Osteocyte (in vitro differentiated cells): Measurements from ENCODE around the gene CCDC188. TPM values are rescaled to one million over a fixed set of nuclear protein-coding genes. Genes with fewer than 3 reads are reported as not detected.

ENCODE experiments used
- DNase-seq: peaks from one replicate; pipeline ENCODE4 v3.0.0; 2021; ENCODE audit warnings: mixed read lengths; ENCODE audit not compliant: unreplicated experiment; ENCODE audit errors: extremely low spot score
- H3K27ac Mint-ChIP-seq: one replicate; pipeline ENCODE4 v1.8.0; 2021; ENCODE audit warnings: mild to moderate bottlenecking, mixed read lengths; ENCODE audit not compliant: unreplicated experiment
- H3K27me3 Mint-ChIP-seq: one replicate; pipeline ENCODE4 v1.8.0; 2021; ENCODE audit warnings: mixed read lengths; ENCODE audit not compliant: unreplicated experiment
- H3K36me3 Mint-ChIP-seq: one replicate; pipeline ENCODE4 v1.8.0; 2021; ENCODE audit warnings: mixed read lengths; ENCODE audit not compliant: unreplicated experiment
- H3K4me1 Mint-ChIP-seq: one replicate; pipeline ENCODE4 v1.8.0; 2021; ENCODE audit warnings: mixed read lengths; ENCODE audit not compliant: unreplicated experiment
- H3K4me3 Mint-ChIP-seq: one replicate; pipeline ENCODE4 v1.8.0; 2021; ENCODE audit warnings: mild to moderate bottlenecking, moderate library complexity, mixed read lengths; ENCODE audit not compliant: unreplicated experiment
- H3K9me3 Mint-ChIP-seq: one replicate; pipeline ENCODE4 v1.8.0; 2021; ENCODE audit warnings: mixed read lengths; ENCODE audit not compliant: unreplicated experiment
- long read RNA-seq: library from polyadenylated mRNA; unstranded; transcript quantifications from one replicate; pipeline ENCODE4 v2.0.0, GENCODE V29; 2021
- total RNA-seq: library from RNA; stranded (reverse); gene quantifications from 2 replicates; pipeline ENCODE4 v1.2.1, GENCODE V29; 2021
- TF ChIP-seq, protein P1 (sequence below): fragments of 200-600 bp; sonication (generic); IDR thresholded peaks from 2 replicates; pipeline ENCODE4 v1.5.0; 2021; ENCODE audit warnings: antibody characterized with exemption, mild to moderate bottlenecking, moderate library complexity

The CCDC188 gene
- total RNA-seq: 0.56 and 1.6 TPM in 2 replicates
- long read RNA-seq: 0 reads

DNA sequence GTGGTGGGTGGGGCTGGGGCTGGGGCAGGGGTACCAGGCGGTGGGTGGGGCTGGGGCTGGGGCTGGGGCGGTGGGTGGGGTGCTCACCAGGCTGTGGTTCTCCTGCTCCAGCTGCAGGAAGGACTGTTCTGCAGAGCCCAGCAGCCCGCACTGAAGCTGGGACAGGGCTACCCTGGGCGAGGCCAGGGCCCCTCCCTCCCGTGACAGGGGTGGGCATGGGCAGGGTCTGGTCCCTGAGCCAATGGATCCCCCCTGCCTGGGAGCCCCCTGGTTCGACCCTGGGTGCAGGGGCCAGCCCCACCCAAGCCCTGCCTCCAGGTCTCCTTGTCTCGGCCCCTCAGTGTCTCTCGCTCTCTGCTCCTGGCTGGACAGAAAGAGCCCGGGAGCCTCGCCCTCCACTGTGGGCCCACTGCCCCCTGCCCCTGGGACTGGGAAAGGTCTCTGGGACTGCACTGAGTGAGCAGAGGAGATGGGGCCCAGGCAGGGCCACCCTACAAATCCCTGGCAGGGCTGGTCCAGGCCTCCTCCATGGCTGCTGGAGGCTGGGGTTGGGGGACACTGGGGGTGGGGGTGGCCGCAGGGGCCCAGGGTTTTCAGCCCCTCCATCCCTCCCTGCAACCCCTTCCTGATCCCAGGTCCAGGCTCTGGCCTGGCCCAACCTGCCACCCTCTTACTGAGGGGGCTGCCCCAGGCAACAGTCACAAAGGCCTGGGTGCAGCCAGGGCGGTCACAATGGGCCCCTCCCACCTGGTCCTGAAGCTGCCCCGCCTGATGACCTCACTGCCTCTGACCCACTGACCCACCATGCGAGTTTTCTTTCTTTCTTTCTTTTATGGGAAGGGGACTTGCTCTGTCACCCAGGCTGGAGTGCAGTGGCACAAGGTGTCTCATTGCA is at the start of gene CCDC188:
Gene CCDC188 (minus strand): TSS at position 675 of the 895 bp plus-strand sequence. CDS start 69 bp downstream, at position 606.
- TF ChIP-seq, protein P1, sequence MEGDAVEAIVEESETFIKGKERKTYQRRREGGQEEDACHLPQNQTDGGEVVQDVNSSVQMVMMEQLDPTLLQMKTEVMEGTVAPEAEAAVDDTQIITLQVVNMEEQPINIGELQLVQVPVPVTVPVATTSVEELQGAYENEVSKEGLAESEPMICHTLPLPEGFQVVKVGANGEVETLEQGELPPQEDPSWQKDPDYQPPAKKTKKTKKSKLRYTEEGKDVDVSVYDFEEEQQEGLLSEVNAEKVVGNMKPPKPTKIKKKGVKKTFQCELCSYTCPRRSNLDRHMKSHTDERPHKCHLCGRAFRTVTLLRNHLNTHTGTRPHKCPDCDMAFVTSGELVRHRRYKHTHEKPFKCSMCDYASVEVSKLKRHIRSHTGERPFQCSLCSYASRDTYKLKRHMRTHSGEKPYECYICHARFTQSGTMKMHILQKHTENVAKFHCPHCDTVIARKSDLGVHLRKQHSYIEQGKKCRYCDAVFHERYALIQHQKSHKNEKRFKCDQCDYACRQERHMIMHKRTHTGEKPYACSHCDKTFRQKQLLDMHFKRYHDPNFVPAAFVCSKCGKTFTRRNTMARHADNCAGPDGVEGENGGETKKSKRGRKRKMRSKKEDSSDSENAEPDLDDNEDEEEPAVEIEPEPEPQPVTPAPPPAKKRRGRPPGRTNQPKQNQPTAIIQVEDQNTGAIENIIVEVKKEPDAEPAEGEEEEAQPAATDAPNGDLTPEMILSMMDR: no peak
- Mint-ChIP-seq H3K9me3 (no peaks in the 10 kb centered on the region), H3K4me3 (no peak within 1 kb of the TSS), H3K36me3 (no peaks in the 10 kb centered on the region), H3K27ac (peak within 1 kb of the TSS; percentile 14), H3K4me1 (peaks cover 9% of the 10 kb centered on the region), H3K27me3 (no peaks in the 10 kb centered on the region)
- DNase-seq: no peak

DNA sequence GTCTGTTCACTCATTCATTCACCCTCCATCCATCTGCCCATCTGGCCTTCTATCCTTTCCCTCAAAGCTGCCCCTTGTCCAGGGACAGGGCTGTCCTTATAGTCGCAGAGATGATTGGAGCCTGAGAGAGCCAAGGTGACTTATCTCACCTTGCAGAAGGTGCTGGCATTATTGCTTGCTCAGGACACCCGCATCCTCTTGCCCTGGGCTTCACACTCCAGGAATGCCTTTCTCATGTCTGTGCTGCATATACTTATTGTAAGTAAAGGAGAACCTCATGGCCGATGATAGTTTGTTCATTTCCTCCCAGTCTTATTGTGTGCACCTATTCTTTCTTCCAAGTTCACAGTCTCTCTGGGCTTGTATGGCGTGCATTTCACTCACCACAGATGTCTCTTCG is 49.1 kb upstream of the CCDC188 start:
- no peaks in the 10 kb centered on the region for H3K9me3 Mint-ChIP-seq
- TF ChIP-seq, protein P1: no peak

DNA sequence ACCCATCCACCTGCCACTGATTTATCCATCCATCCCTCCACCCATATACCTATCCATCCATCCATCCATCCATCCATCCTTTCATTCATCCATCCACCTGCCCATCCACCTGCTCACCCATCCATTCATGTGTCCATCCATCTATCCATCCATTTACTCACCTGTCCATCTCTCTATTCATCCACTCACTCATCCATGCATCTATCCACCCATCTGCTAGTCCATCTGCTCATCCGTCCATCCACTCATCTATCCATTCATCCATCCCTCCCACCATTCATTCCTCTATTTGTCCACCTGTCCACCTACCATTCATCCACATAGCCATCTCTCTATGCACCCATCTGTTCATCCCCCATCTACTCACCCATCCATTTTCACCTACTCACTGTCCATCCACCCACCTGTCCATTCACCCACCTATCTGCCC is 48.6 kb upstream of the CCDC188 start:
- peaks cover 15% of the 10 kb centered on the region for H3K4me1 Mint-ChIP-seq
- H3K4me3 Mint-ChIP-seq: no peak overlapping the region
- no peaks in the 10 kb centered on the region for H3K36me3 Mint-ChIP-seq
- TF ChIP-seq, protein P1: no peak
- no peak for DNase-seq
- H3K9me3 Mint-ChIP-seq: no peaks in the 10 kb centered on the region
- no peak overlapping the region for H3K27ac Mint-ChIP-seq
- peaks cover 4% of the 10 kb centered on the region for H3K27me3 Mint-ChIP-seq

More for the DNA sequence above, 49.1 kb upstream of the CCDC188 start:
- Mint-ChIP-seq H3K27ac (no peak overlapping the region), H3K4me1 (peaks cover 15% of the 10 kb centered on the region), H3K4me3 (no peak overlapping the region), H3K36me3 (no peaks in the 10 kb centered on the region), H3K27me3 (peaks cover 4% of the 10 kb centered on the region)
- no peak for DNase-seq

DNA sequence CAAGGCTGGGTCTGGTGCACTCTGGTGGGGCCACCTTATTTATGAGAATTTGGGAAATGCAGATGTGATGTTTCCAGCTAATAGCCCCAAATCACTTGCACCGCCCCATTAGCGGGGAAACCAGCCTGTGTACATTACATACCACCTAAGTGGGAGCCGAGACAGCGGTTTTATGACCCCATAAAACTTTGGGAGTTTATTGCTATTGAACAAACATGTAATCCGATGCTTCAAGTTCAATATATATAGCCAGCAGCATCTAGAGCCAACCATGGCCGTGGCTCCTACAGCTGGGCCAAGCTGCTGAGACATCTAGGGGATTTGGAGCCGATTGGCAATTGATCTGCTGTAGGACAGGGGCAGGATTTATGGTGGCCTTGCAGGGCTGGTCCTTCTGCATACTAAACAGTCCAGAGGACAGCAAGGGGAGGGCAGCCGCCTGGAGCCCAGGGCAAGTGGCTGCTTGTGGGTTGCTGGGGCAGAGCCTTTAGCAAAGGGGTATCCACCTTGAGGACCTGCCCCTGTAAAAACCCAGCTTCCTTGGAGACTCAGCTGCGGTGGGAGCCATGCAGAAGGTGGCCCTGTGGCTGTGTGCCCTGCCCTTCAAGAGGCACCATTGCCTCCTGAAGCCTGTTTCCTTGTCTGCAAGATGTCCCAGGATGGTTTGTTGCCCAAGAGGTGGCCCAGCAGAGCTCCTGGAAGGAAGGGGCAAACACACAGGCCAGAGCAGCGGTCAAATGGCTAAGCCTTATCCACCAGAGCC is 47.9 kb upstream of the CCDC188 start:
- H3K4me3 Mint-ChIP-seq: no peak overlapping the region
- H3K9me3 Mint-ChIP-seq: no peaks in the 10 kb centered on the region
- H3K27me3 Mint-ChIP-seq: peaks cover 4% of the 10 kb centered on the region
- TF ChIP-seq, protein P1: no peak
- H3K4me1 Mint-ChIP-seq: peaks cover 9% of the 10 kb centered on the region
- no peaks in the 10 kb centered on the region for H3K36me3 Mint-ChIP-seq
- H3K27ac Mint-ChIP-seq: no peak overlapping the region
- no peak for DNase-seq
